Transverse colon (tissue), 4 donors: Measurements from ENCODE around the gene ELP6.

Experiments
- EP300 ChIP-seq: sonication (generic); formaldehyde crosslinking; IDR thresholded peaks from one replicate; pipeline ENCODE4 v1.6.1; 2017; ENCODE audit warnings: antibody characterized with exemption, low read depth
- POLR2A ChIP-seq: fragments of 450-650 bp; IDR thresholded peaks from one replicate; pipeline ENCODE4 v1.6.1; 2016; ENCODE audit warnings: antibody characterized with exemption, mild to moderate bottlenecking, moderate library complexity
- POLR2AphosphoS5 ChIP-seq, 3 donors: sonication (generic); formaldehyde crosslinking; IDR thresholded peaks; one replicate each; pipeline ENCODE4 v1.6.1; 2016; ENCODE audit warnings: antibody characterized with exemption in 3 of 3
- TF ChIP-seq, protein P1 (sequence below), 5 experiments: fragments of 200-600 bp in 3 of 5; fragments of 450-650 bp in 2 of 5; sonication (generic) in 3 of 5; IDR thresholded peaks; 1 replicate in 2 of 5; 2 replicates in 3 of 5; pipeline ENCODE4 v1.5.1; 2016 to 2017; ENCODE audit warnings: antibody characterized with exemption in 5 of 5, inconsistent platforms in 3 of 5, mild to moderate bottlenecking in 2 of 5, moderate library complexity in 1 of 5

DNA sequence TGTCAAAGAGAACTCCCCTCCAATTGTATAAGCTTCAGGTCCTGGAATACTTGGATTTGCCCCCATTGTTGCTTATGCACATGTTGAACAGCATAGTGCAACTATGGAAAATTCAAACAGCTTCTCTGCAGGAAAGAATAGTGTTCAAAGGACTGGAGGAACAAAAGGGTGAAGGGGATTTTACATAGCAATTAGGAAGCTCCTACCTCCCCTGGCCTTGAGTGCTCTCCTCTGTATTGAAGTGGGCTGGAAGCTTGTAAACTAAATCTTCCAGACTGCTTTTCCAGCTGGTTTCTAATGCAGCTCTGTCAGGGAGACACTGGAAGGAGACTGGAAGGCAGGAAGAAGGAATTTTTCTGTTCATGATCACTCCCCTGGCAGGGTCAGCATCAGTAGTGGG, 7.2 kb upstream of the ELP6 start:
- TF ChIP-seq, protein P1, sequence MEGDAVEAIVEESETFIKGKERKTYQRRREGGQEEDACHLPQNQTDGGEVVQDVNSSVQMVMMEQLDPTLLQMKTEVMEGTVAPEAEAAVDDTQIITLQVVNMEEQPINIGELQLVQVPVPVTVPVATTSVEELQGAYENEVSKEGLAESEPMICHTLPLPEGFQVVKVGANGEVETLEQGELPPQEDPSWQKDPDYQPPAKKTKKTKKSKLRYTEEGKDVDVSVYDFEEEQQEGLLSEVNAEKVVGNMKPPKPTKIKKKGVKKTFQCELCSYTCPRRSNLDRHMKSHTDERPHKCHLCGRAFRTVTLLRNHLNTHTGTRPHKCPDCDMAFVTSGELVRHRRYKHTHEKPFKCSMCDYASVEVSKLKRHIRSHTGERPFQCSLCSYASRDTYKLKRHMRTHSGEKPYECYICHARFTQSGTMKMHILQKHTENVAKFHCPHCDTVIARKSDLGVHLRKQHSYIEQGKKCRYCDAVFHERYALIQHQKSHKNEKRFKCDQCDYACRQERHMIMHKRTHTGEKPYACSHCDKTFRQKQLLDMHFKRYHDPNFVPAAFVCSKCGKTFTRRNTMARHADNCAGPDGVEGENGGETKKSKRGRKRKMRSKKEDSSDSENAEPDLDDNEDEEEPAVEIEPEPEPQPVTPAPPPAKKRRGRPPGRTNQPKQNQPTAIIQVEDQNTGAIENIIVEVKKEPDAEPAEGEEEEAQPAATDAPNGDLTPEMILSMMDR (IDR thresholded peaks at IDR 0.05) = no peak
- no peak for TF ChIP-seq EP300
- no peak for TF ChIP-seq POLR2A
- no peak for TF ChIP-seq POLR2AphosphoS5 (IDR thresholded peaks at IDR 0.05)
